Muscle layer of duodenum (tissue), 2 donors: ENCODE measurements around the gene PPP2R5D.

ENCODE experiments used
- H3K27ac ChIP-seq: one replicate; pipeline ENCODE4 v1.7.0; 2013; ENCODE audit warnings: mild to moderate bottlenecking, low read length
- H3K27me3 ChIP-seq: one replicate; pipeline ENCODE4 v1.7.0; 2013; ENCODE audit warnings: low read depth, mild to moderate bottlenecking, control low read depth, low read length
- H3K36me3 ChIP-seq, 2 donors: one replicate each; pipeline ENCODE4 v1.7.0; 2013; ENCODE audit warnings: low read length in 2 of 2, control low read depth in 1 of 2, mild to moderate bottlenecking in 1 of 2; ENCODE audit not compliant: insufficient read depth in 2 of 2, control insufficient read depth in 1 of 2
- H3K4me1 ChIP-seq, 2 donors: one replicate each; pipeline ENCODE4 v1.7.0; 2013; ENCODE audit warnings: low read length in 2 of 2, mild to moderate bottlenecking in 2 of 2, control low read depth in 1 of 2, moderate library complexity in 1 of 2; ENCODE audit not compliant: insufficient read depth in 2 of 2, control insufficient read depth in 1 of 2
- H3K4me3 ChIP-seq, 2 donors: one replicate each; pipeline ENCODE4 v1.7.0; 2013; ENCODE audit warnings: low read length in 2 of 2, low read depth in 1 of 2, mild to moderate bottlenecking in 1 of 2
- H3K9me3 ChIP-seq, 2 donors: one replicate each; pipeline ENCODE4 v1.7.0; 2013; ENCODE audit warnings: low read length in 2 of 2, control low read depth in 1 of 2, mild to moderate bottlenecking in 1 of 2; ENCODE audit not compliant: control insufficient read depth in 1 of 2
- donor health status: healthy.

The PPP2R5D gene

DNA sequence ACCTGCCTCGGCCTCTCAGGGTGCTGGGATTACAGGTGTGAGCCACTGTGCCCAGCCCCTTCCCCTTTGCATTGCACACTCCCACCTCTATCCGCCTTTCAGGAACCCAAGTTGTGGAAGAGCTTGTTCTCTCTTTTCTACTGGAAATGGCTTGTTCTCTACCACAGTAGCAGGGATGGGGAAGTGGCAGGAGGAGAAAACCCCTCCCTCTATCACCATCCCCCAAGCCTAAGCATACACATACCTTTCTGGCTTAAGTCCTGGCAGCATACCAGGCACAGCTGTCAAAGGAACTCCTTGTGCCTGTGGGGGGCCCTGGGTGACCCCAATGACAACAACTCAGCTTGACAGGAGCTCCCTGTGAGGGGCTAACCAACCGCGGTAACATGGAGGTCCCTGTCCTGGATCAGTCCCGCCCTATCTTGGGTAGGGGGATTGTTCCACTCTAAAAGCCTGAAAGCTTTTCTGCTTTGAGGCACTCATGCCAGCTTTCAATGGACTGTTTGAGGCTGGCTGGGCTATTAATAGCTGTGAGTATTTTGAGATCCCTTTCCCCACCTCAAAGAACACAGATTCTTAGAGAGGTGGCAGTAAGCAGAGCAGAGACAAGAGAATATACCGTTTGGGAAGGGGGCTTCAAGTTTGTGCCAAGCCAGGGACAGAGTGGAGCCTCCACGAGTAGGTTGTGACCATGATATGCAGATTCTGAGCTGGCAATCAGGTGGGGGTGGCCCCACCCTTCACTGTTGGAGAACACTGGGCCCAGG lies 32.0 kb downstream of the PPP2R5D start:
- no peak overlapping the region for H3K4me3 ChIP-seq
- H3K27ac ChIP-seq, result no peak overlapping the region
- no peaks in the 10 kb centered on the region for H3K27me3 ChIP-seq
- peaks cover 30 to 36% of the 10 kb centered on the region in 2 donors for H3K36me3 ChIP-seq
- H3K9me3 ChIP-seq, result no peaks in the 10 kb centered on the region
- H3K4me1 ChIP-seq, result peaks cover 24 to 51% of the 10 kb centered on the region in 2 donors

DNA sequence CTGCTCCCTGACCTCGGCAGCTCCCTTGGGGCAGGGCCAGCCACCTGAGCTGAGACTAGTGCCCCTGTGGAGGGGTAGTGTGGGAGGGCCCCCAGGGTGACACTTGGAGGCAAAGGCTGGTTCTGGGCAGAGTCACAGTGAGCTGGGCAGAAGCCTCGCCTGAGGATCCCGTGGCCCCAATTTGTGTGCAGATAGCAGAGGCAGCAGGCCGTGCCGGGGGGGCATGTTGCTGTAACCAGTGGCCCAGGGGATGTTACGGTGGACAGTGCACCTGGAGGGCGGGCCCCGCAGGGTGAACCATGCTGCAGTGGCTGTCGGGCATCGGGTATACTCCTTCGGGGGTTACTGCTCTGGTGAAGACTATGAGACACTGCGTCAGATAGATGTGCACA lies 32.6 kb downstream of the PPP2R5D start:
- Histone ChIP-seq H3K27ac (no peak overlapping the region), H3K36me3 (peaks cover 24 to 30% of the 10 kb centered on the region in 2 donors), H3K27me3 (no peaks in the 10 kb centered on the region), H3K4me3 (no peak overlapping the region), H3K9me3 (no peaks in the 10 kb centered on the region), H3K4me1 (peaks cover 24 to 51% of the 10 kb centered on the region in 2 donors)

DNA sequence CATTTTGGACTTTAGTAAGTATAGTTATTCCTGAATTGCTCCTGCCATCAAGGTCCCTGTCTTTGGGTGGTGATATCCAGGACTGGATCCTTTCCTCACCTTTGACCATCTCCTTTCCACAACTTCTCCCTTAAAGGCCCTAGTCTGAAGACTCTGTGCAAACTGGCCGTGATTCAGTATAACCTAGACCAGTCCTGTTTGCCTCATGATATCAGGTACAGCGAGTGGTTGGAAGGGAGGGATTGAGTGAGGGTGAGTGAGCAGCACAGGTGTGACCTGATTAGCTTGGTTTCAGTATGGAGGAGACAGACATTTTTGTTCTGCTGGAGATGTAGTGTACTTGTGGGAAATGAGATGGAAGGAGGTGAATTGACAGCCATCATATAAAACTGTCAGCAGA lies 34.8 kb downstream of the PPP2R5D start:
- Histone ChIP-seq H3K4me1 (peaks cover 17 to 51% of the 10 kb centered on the region in 2 donors), H3K27ac (no peak overlapping the region), H3K9me3 (no peaks in the 10 kb centered on the region), H3K36me3 (peaks cover 25 to 28% of the 10 kb centered on the region in 2 donors), H3K27me3 (no peaks in the 10 kb centered on the region), H3K4me3 (no peak overlapping the region)

DNA sequence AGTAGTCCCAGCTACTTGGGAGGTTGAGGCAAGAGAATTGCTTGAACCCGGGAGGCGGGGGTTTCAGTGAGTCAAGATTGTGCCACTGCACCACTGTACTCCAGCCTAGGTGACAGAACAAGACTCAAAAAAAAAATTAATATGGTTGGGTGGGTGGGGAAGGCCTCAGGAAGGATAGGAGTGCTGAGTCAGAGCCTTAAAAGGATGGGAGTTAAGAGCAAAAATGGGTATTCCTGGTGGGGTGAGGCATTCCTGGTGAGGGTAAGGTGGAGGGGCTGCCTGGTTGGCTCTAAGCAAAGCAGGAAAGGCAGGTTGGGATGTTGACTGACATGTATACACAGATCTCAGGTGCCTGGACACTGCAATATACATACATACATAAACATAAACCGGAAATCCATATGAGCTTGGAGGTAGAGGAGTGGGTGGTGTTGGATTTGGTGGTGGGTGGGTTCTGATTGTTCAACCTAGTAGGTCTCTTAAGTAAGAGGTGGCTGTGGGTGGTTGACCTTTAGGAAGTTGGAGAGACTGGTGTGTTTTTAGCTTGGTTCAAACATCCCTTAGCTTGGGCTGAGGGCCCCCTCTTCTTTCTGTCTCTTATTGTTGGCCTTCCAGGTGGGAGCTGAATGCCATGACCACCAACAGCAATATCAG lies 35.8 kb downstream of the PPP2R5D start:
- no peaks in the 10 kb centered on the region for H3K9me3 ChIP-seq
- no peak overlapping the region for H3K4me3 ChIP-seq
- peak overlapping the region; percentile 83 for H3K27ac ChIP-seq
- H3K27me3 ChIP-seq, result no peaks in the 10 kb centered on the region
- H3K4me1 ChIP-seq, result peaks cover 17 to 42% of the 10 kb centered on the region in 2 donors
- peaks cover 30 to 38% of the 10 kb centered on the region in 2 donors for H3K36me3 ChIP-seq

DNA sequence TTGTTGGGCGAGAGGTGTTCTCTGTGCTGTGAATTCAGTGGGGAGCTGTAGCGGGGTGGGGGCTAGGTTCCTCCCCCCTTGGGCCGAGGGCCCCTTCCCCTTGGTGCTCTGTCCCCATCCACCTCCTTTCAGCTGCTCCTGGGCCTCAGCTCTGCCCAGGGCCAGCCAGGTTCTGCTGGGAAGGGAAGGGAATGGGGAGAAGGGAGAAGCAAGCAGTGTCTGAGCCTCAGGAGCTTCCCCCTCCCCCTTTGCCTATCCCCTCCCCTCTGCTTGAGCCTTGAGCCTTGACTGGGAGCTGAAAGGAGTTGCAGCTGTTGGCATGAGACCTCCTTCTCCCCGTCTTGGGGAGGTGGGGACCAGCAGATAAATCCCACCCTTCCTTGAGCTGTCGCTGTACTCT lies 36.5 kb downstream of the PPP2R5D start:
- Histone ChIP-seq H3K36me3 (peaks cover 35 to 39% of the 10 kb centered on the region in 2 donors), H3K27me3 (no peaks in the 10 kb centered on the region), H3K4me1 (peaks cover 15 to 36% of the 10 kb centered on the region in 2 donors), H3K9me3 (no peaks in the 10 kb centered on the region), H3K4me3 (peak overlapping the region; percentile 59 to 86), H3K27ac (peak overlapping the region; percentile 83)

DNA sequence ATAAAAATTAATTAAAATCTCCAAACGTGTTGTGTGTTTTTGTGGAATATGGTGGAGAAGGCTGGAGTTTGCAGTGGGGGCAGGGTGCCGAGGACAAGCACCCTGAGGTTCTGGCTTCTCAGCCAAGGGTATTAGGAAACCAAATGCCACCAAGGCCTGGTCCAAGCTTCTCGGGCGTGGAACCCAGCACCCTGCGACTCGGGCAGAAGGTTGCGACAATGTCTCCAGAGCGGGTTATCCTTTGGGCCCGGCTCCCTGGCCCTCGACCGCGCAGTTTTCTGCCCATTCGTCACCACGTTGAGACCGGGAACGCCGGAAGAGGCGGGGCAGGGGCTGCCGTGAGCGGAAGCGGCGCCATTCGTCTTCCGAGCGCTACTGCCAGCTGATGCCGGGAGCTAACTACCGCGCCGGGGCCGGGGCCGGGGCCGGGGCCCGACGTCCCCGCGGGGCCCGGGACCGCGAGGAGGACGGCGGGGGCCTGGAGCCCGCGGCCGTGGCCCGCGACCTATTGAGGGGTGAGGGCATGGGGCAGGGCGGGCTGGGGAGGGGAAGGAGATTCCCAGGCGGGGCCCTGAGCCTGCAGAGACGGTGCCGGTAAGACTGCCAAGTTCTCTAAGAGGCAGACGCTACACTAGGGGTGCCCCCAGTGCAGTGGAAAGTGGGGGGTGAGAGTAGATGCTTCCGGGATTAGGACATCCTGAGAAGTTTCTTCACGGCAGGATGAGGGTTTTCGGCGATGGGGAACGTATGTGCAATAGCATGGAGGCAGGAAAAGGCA lies 37.1 kb downstream of the PPP2R5D start, which contains the start of gene RRP36:
Gene RRP36 (plus strand): TSS at position 354 of the 778 bp plus-strand sequence. CDS start 32 bp downstream, at position 386.
- Histone ChIP-seq H3K27me3 (no peaks in the 10 kb centered on the region), H3K36me3 (peaks cover 42 to 43% of the 10 kb centered on the region in 2 donors), H3K9me3 (no peaks in the 10 kb centered on the region), H3K27ac (peak within 1 kb of the TSS; percentile 83), H3K4me1 (peaks cover 9 to 30% of the 10 kb centered on the region in 2 donors), H3K4me3 (peak within 1 kb of the TSS; percentile 86 to 94)

DNA sequence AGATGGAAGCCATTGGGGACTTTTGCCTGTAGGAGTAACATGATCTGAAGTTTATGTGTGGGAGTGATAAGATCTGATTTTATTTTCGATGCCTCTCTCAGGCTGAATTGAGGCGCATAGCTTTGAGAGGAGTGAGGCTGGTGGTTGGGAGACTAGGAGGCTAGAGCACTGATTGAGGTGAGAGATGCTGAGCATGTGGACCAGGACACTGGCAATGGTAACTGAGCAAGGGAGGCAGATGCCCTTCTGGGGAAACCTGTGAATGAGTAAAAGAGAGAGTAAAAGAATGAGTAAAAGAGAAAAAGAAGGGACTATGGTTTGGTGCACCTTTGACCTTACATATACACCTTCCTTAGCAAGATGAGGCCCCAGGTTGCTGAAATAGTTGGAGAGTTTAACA lies 40.1 kb downstream of the PPP2R5D start:
- no peak overlapping the region for H3K27ac ChIP-seq
- peaks cover 6 to 17% of the 10 kb centered on the region in 2 donors for H3K4me1 ChIP-seq
- no peaks in the 10 kb centered on the region for H3K9me3 ChIP-seq
- H3K36me3 ChIP-seq, result peaks cover 39 to 51% of the 10 kb centered on the region in 2 donors
- H3K4me3 ChIP-seq, result no peak overlapping the region
- H3K27me3 ChIP-seq, result no peaks in the 10 kb centered on the region

DNA sequence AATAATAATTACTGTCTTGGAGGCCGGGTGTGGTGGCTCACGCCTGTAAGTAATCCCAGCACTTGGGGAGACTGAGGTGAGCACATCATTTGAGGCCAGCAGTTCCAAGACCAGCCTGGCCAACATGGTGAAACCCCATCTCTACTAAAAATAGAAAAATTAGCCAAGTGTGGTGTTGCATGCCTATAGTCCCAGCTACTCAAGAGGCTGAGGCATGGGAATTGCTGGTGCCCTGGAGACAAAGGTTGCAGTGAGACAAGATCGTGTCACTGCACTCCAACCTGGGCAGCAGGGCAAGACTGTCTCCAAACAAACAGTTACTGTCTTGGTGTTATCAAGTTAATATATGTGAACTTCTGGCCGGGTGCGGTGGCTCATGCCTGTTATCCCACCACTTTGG lies 42.0 kb downstream of the PPP2R5D start:
- no peak overlapping the region for H3K27ac ChIP-seq
- no peak overlapping the region for H3K4me3 ChIP-seq
- peaks cover 0 to 11% of the 10 kb centered on the region in 2 donors for H3K4me1 ChIP-seq
- H3K27me3 ChIP-seq, result no peaks in the 10 kb centered on the region
- peaks cover 39 to 54% of the 10 kb centered on the region in 2 donors for H3K36me3 ChIP-seq
- no peaks in the 10 kb centered on the region for H3K9me3 ChIP-seq

DNA sequence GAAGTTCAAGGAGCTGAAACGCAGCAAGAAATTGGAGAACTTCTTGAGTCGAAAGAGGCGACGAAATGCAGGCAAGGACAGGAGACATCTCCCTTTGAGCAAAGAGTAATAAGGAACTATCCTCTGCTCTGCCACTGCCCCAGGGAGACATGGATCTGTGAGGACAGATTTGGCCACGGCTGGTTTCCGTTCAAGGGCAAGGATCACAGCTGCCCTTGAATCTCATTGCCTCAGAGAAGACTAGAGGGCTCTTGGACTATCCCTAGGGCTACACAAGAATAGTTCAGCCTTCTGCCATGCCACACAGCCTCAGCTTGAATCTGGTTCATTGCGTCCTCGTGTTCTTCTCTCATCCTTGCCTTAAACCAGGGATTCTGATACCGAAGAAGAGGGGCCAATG lies 44.8 kb downstream of the PPP2R5D start:
- H3K4me3 ChIP-seq, result no peak overlapping the region
- no peaks in the 10 kb centered on the region for H3K27me3 ChIP-seq
- H3K4me1 ChIP-seq, result no peaks in the 10 kb centered on the region
- no peak overlapping the region for H3K27ac ChIP-seq
- H3K9me3 ChIP-seq, result no peaks in the 10 kb centered on the region
- peaks cover 38 to 71% of the 10 kb centered on the region in 2 donors for H3K36me3 ChIP-seq

DNA sequence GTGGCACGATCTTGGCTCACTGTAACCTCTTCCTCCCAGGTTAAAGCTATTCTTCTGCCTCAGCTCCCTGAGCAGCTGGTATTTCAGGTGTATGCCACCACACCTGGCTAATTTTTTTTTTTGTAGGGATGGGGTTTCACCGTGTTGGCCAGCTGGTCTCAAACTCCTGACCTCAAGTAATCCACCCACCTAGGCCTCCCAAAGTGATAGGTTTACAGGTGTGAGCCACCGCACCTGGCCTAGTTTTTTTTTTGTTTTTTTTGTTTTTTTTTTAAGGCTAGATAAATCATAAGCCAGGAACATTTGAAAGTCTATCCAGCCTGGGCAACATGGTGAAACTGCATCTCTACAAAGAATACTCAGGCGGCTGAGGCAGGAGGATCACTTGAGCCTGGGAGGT lies 48.0 kb downstream of the PPP2R5D start:
- H3K4me3 ChIP-seq, result no peak overlapping the region
- no peaks in the 10 kb centered on the region for H3K9me3 ChIP-seq
- H3K27ac ChIP-seq, result no peak overlapping the region
- no peaks in the 10 kb centered on the region for H3K4me1 ChIP-seq
- H3K27me3 ChIP-seq, result no peaks in the 10 kb centered on the region
- peaks cover 23 to 62% of the 10 kb centered on the region in 2 donors for H3K36me3 ChIP-seq
